OCI-LY3 (cell line): Measurements from ENCODE around the gene ZNF821.
A peak's percentile ranks its signal among the peaks of the same experiment; 100 is the strongest.

Experiments
- H2AFZ ChIP-seq: fragments of 200-600, 300-600 bp; shearing (Covaris generic); 2 replicates; pipeline ENCODE4 v1.6.0; 2014; ENCODE audit warnings: antibody characterized with exemption, low read depth, low read length
- H3K27ac ChIP-seq: fragments of 200-600, 300-600 bp; sonication (generic); 2 replicates; pipeline ENCODE4 v1.5.1; 2014; ENCODE audit warnings: mild to moderate bottlenecking, low read length, moderate library complexity, mixed read lengths
- H3K27me3 ChIP-seq: fragments of 200-600, 300-600 bp; sonication (generic); 2 replicates; pipeline ENCODE4 v1.6.1; 2014; ENCODE audit warnings: low read depth, low read length, mixed read lengths
- H3K36me3 ChIP-seq: fragments of 200-600, 300-600 bp; sonication (generic); replicated peaks from 2 replicates; pipeline ENCODE3; 2014; ENCODE audit warnings: low read depth, low read length, mixed read lengths
- H3K4me1 ChIP-seq: fragments of 300-600, 200-600 bp; sonication (generic); 2 replicates; pipeline ENCODE4 v1.6.1; 2014; ENCODE audit warnings: low read length, mixed read lengths
- H3K4me2 ChIP-seq: fragments of 200-600, 300-600 bp; sonication (generic); 2 replicates; pipeline ENCODE4 v1.6.1; 2014; ENCODE audit warnings: low read length, mixed read lengths
- H3K4me3 ChIP-seq: fragments of 300-600, 200-600 bp; sonication (generic); 2 replicates; pipeline ENCODE4 v1.5.1; 2014; ENCODE audit warnings: antibody characterized with exemption, mild to moderate bottlenecking, low read length, moderate library complexity
- H3K79me2 ChIP-seq: fragments of 300-600, 200-600 bp; shearing (Covaris generic); 2 replicates; pipeline ENCODE4 v1.6.1; 2014; ENCODE audit warnings: mild to moderate bottlenecking, low read length, mixed read lengths
- H3K9ac ChIP-seq: fragments of 300-600, 200-600 bp; shearing (Covaris generic); 2 replicates; pipeline ENCODE4 v1.6.0; 2014; ENCODE audit warnings: mild to moderate bottlenecking, low read length, moderate library complexity
- H3K9me3 ChIP-seq: fragments of 200-600, 300-600 bp; shearing (Covaris generic); 2 replicates; pipeline ENCODE4 v1.6.1; 2014; ENCODE audit warnings: low read length, mixed read lengths; ENCODE audit not compliant: insufficient read depth
- H4K20me1 ChIP-seq: fragments of 200-600, 300-600 bp; sonication (generic); 2 replicates; pipeline ENCODE4 v1.6.1; 2016; ENCODE audit warnings: low read length, mixed read lengths; ENCODE audit not compliant: insufficient read depth
- CTCF ChIP-seq: fragments of 200-600, 300-600 bp; sonication (generic); IDR thresholded peaks from 2 replicates; pipeline ENCODE4 v1.5.1; 2014; ENCODE audit warnings: antibody characterized with exemption, low read length, low read depth
- EZH2phosphoT487 ChIP-seq: fragments of 200-600 bp; shearing (Covaris generic); IDR thresholded peaks from 2 replicates; pipeline ENCODE4 v1.6.1; 2018; ENCODE audit warnings: antibody characterized with exemption, mixed run types, low read depth

The ZNF821 gene

GRCh38 chr16:71854369-71854948, 29.5 kb downstream of the ZNF821 start:
- peaks cover 46% of the 10 kb centered on the region for H3K79me2 ChIP-seq
- no peaks in the 10 kb centered on the region for H3K9me3 ChIP-seq
- H2AFZ ChIP-seq = no peak overlapping the region
- peaks cover 38% of the 10 kb centered on the region for H3K4me1 ChIP-seq
- H3K4me3 ChIP-seq = peak overlapping the region; percentile 74
- H3K4me2 ChIP-seq = peak overlapping the region; percentile 99
- H3K36me3 ChIP-seq = peaks cover 58% of the 10 kb centered on the region
- peak overlapping the region; percentile 88 for H3K27ac ChIP-seq
- H3K9ac ChIP-seq = peak overlapping the region; percentile 66; the same call in 1 of the 2 replicates
- H4K20me1 ChIP-seq = peaks cover 48% of the 10 kb centered on the region
- TF ChIP-seq EZH2phosphoT487 (no peak), CTCF (no peak)
- no peaks in the 10 kb centered on the region for H3K27me3 ChIP-seq

- Histone ChIP-seq H3K4me1 (peaks cover 38% of the 10 kb centered on the region), H3K9me3 (no peaks in the 10 kb centered on the region), H4K20me1 (peaks cover 40% of the 10 kb centered on the region), H2AFZ (no peak overlapping the region), H3K9ac (peak overlapping the region; percentile 66), H3K36me3 (peaks cover 56% of the 10 kb centered on the region), H3K4me3 (peak overlapping the region; percentile 74), H3K27ac (peak overlapping the region; percentile 88), H3K79me2 (peaks cover 46% of the 10 kb centered on the region), H3K27me3 (no peaks in the 10 kb centered on the region), H3K4me2 (peak overlapping the region; percentile 99)
- TF ChIP-seq CTCF (no peak), EZH2phosphoT487 (no peak)
Observed at GRCh38 chr16:71853413-71853812, 30.6 kb downstream of the ZNF821 start.

GRCh38 chr16:71852561-71852960, 31.4 kb downstream of the ZNF821 start:
- H3K79me2 ChIP-seq = peaks cover 51% of the 10 kb centered on the region
- peak overlapping the region; percentile 66 for H3K9ac ChIP-seq
- no peaks in the 10 kb centered on the region for H3K27me3 ChIP-seq
- H4K20me1 ChIP-seq = peaks cover 41% of the 10 kb centered on the region
- TF ChIP-seq CTCF (no peak), EZH2phosphoT487 (no peak)
- peaks cover 56% of the 10 kb centered on the region for H3K36me3 ChIP-seq
- peak overlapping the region; percentile 88 for H3K27ac ChIP-seq
- H3K4me2 ChIP-seq = peak overlapping the region; percentile 99
- no peak overlapping the region for H2AFZ ChIP-seq
- no peaks in the 10 kb centered on the region for H3K9me3 ChIP-seq
- peaks cover 38% of the 10 kb centered on the region for H3K4me1 ChIP-seq
- H3K4me3 ChIP-seq = peak overlapping the region; percentile 74

- H3K79me2 ChIP-seq = peaks cover 51% of the 10 kb centered on the region
- H3K36me3 ChIP-seq = peaks cover 53% of the 10 kb centered on the region
- H3K9ac ChIP-seq = peak overlapping the region; percentile 66
- no peak overlapping the region for H2AFZ ChIP-seq
- H3K4me3 ChIP-seq = peak overlapping the region; percentile 74
- H3K9me3 ChIP-seq = no peaks in the 10 kb centered on the region
- peak overlapping the region; percentile 88 for H3K27ac ChIP-seq
- H3K4me2 ChIP-seq = peak overlapping the region; percentile 99
- H3K4me1 ChIP-seq = peaks cover 42% of the 10 kb centered on the region
- TF ChIP-seq EZH2phosphoT487 (no peak), CTCF (no peak)
- H4K20me1 ChIP-seq = peaks cover 41% of the 10 kb centered on the region
- no peaks in the 10 kb centered on the region for H3K27me3 ChIP-seq
Observed at GRCh38 chr16:71852158-71852557, 31.8 kb downstream of the ZNF821 start.
